Endodermal cell (in vitro differentiated cells): ENCODE data around the gene TXNDC9. TPM values are rescaled to one million over a fixed set of nuclear protein-coding genes. Genes with fewer than 3 reads are reported as not detected.
"Not testable (repeated sequence)": the region's sequence is repeated elsewhere in the genome, so short reads cannot be mapped to it uniquely, and the experiment has no call there.

Source experiments
- DNase-seq: peaks from one replicate; pipeline ENCODE4 v3.0.0-alpha.2; 2017
- H3K27ac ChIP-seq: 2 replicates; pipeline ENCODE4 v1.5.1; 2013; ENCODE audit warnings: mild to moderate bottlenecking, low read depth, low read length, moderate library complexity
- H3K27me3 ChIP-seq: 2 replicates; pipeline ENCODE4 v1.6.1; 2013; ENCODE audit warnings: mild to moderate bottlenecking, low read length, moderate library complexity; ENCODE audit not compliant: insufficient read depth, control insufficient read depth, poor library complexity, severe bottlenecking
- H3K36me3 ChIP-seq: 2 replicates; pipeline ENCODE4 v1.7.0; 2013; ENCODE audit warnings: mild to moderate bottlenecking, low read length, moderate library complexity; ENCODE audit not compliant: control insufficient read depth, insufficient read depth
- H3K4me1 ChIP-seq: one replicate; pipeline ENCODE4 v1.7.0; 2013; ENCODE audit warnings: low read length; ENCODE audit not compliant: control insufficient read depth, insufficient read depth
- H3K4me3 ChIP-seq: 2 replicates; pipeline ENCODE4 v1.5.1; 2013; ENCODE audit warnings: mild to moderate bottlenecking, low read length, moderate library complexity
- H3K9ac ChIP-seq: 2 replicates; pipeline ENCODE4 v1.6.1; 2013; ENCODE audit warnings: mild to moderate bottlenecking, low read length, moderate library complexity; ENCODE audit not compliant: poor library complexity, severe bottlenecking; ENCODE audit errors: extremely low read depth
- H3K9me3 ChIP-seq: 2 replicates; pipeline ENCODE4 v1.6.1; 2013; ENCODE audit warnings: mild to moderate bottlenecking, low read length, moderate library complexity; ENCODE audit not compliant: control insufficient read depth
- H3K27ac Mint-ChIP-seq: 2 replicates; pipeline ENCODE4 v1.8.0; 2020; ENCODE audit warnings: mixed read lengths
- H3K27me3 Mint-ChIP-seq: 2 replicates; pipeline ENCODE4 v1.8.0; 2021; ENCODE audit warnings: mild to moderate bottlenecking, mixed read lengths; ENCODE audit not compliant: insufficient read depth
- H3K36me3 Mint-ChIP-seq: 2 replicates; pipeline ENCODE4 v1.8.0; 2020; ENCODE audit warnings: low read depth, mixed read lengths
- H3K4me1 Mint-ChIP-seq: 2 replicates; pipeline ENCODE4 v1.8.0; 2020; ENCODE audit warnings: mixed read lengths
- H3K4me3 Mint-ChIP-seq: 2 replicates; pipeline ENCODE4 v1.8.0; 2020; ENCODE audit warnings: mild to moderate bottlenecking, moderate library complexity, mixed read lengths
- H3K9me3 Mint-ChIP-seq: 2 replicates; pipeline ENCODE4 v1.8.0; 2020; ENCODE audit warnings: mild to moderate bottlenecking, mixed read lengths
- WGBS, 2 experiments: methylation state at CpG; one replicate each; pipeline versions ENCODE4 v1.1.5 to v1.1.7; 2013; ENCODE audit warnings: missing lambda C conversion rate in 2 of 2, mixed read lengths in 1 of 2; ENCODE audit not compliant: insufficient coverage in 1 of 2, insufficient read length in 1 of 2; 5-methylcytosine and 5-hydroxymethylcytosine counted together
- total RNA-seq, 2 donors: library from RNA; stranded (reverse); fragmentation: NEBNext Ultra II Directional in 1 of 2; extraction: Animal tissue kit (Norgen Biotek cat#: 25700) in 1 of 2; gene quantifications; 2 replicates in 1 of 2; 3 replicates in 1 of 2; pipeline ENCODE4 v1.2.1, GENCODE V29; 2021
- TF ChIP-seq, protein P1 (sequence below): fragments of 200-600 bp; sonication (generic); conservative IDR thresholded peaks from 2 replicates; pipeline ENCODE4 v1.5.0; 2021; ENCODE audit warnings: antibody characterized with exemption, mild to moderate bottlenecking

The TXNDC9 gene
- total RNA-seq, 2 donors from 2014 or later: 32.7 to 32.8 TPM

GRCh38 chr2:99348173-99348572 lies 12.0 kb upstream of the TXNDC9 start:
- TF ChIP-seq, protein P1, sequence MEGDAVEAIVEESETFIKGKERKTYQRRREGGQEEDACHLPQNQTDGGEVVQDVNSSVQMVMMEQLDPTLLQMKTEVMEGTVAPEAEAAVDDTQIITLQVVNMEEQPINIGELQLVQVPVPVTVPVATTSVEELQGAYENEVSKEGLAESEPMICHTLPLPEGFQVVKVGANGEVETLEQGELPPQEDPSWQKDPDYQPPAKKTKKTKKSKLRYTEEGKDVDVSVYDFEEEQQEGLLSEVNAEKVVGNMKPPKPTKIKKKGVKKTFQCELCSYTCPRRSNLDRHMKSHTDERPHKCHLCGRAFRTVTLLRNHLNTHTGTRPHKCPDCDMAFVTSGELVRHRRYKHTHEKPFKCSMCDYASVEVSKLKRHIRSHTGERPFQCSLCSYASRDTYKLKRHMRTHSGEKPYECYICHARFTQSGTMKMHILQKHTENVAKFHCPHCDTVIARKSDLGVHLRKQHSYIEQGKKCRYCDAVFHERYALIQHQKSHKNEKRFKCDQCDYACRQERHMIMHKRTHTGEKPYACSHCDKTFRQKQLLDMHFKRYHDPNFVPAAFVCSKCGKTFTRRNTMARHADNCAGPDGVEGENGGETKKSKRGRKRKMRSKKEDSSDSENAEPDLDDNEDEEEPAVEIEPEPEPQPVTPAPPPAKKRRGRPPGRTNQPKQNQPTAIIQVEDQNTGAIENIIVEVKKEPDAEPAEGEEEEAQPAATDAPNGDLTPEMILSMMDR: no peak
- Mint-ChIP-seq H3K36me3 (peaks cover 4% of the 10 kb centered on the region), H3K4me1 (peaks cover 2% of the 10 kb centered on the region), H3K27ac (peak overlapping the region; percentile 35), H3K4me3 (no peak overlapping the region), H3K9me3 (no peaks in the 10 kb centered on the region), H3K27me3 (no peaks in the 10 kb centered on the region)
- no peaks in the 10 kb centered on the region for H3K4me1 ChIP-seq
- H3K27ac ChIP-seq: no peak overlapping the region
- H3K9me3 ChIP-seq: no peaks in the 10 kb centered on the region
- H3K36me3 ChIP-seq: no peaks in the 10 kb centered on the region
- H3K27me3 ChIP-seq: no peaks in the 10 kb centered on the region
- H3K4me3 ChIP-seq: no peak overlapping the region
- 93 to 100% methylated on average over 3 of the region's 3 CpGs for WGBS, 2 experiments
- H3K9ac ChIP-seq: no peak overlapping the region
- no peak for DNase-seq

DNA sequence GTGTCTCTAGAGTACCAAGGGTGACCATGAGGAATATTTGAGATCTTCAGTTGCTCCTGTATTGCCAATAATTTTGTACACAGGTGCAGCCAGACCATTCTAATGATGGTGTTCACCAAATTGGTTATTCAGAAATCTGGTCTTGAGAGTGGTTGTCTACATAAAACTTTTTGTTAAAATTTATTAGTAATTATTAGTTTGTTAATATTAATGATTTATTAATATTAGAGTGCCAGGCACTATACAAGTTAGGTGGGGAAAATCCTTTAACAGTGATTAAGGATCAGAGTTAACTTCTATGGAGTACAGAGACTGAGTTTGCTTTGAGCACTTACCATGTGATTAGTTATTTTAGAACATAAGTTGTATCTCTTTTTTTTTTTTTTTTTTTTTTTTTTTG lies 10.1 kb upstream of the TXNDC9 start:
- no peaks in the 10 kb centered on the region for H3K4me1 ChIP-seq
- Mint-ChIP-seq H3K36me3 (peaks cover 3% of the 10 kb centered on the region), H3K27ac (no peak overlapping the region), H3K27me3 (no peaks in the 10 kb centered on the region), H3K4me3 (no peak overlapping the region), H3K9me3 (no peaks in the 10 kb centered on the region), H3K4me1 (peaks cover 2% of the 10 kb centered on the region)
- H3K9me3 ChIP-seq: no peaks in the 10 kb centered on the region
- H3K27me3 ChIP-seq: no peaks in the 10 kb centered on the region
- H3K36me3 ChIP-seq: no peaks in the 10 kb centered on the region
- H3K4me3 ChIP-seq: no peak overlapping the region
- no peak overlapping the region for H3K27ac ChIP-seq
- H3K9ac ChIP-seq: no peak overlapping the region
- no peak for DNase-seq
- TF ChIP-seq, protein P1: no peak

DNA sequence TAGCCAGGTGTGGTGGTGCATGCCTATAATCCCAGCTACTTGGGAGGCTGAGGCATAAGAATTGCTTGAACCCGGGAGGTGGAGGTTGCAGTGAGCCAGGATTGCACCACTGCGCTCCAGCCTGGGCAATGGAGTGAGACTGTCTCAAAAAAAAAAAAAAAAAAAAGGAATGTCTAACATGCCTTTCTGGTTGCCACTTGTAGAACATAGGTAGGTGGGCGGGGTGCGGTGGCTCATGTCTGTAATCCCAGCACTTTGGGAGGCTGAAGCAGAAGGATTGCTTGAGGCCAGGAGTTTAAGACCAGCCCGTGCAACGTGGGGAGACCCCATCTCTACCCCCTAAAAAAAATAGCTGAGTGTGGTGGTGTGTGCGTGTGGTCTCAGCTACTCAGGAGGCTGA lies 9.3 kb upstream of the TXNDC9 start:
- 96 to 100% methylated on average over 2 to 7 of the region's 7 CpGs for WGBS, 2 experiments
- H3K9me3 ChIP-seq, H3K27me3 ChIP-seq, H3K9ac ChIP-seq, H3K4me3 ChIP-seq, H3K36me3 ChIP-seq, H3K36me3 Mint-ChIP-seq, H3K27me3 Mint-ChIP-seq, H3K4me3 Mint-ChIP-seq, H3K9me3 Mint-ChIP-seq, H3K27ac Mint-ChIP-seq, H3K4me1 ChIP-seq, H3K27ac ChIP-seq, DNase-seq, H3K4me1 Mint-ChIP-seq: not testable (repeated sequence)

- Histone ChIP-seq H3K4me3 (no peak overlapping the region), H3K9me3 (no peaks in the 10 kb centered on the region), H3K27me3 (no peaks in the 10 kb centered on the region), H3K36me3 (no peaks in the 10 kb centered on the region), H3K9ac (no peak overlapping the region), H3K4me1 (no peaks in the 10 kb centered on the region), H3K27ac (no peak overlapping the region)
- DNase-seq: no peak
- Mint-ChIP-seq H3K36me3 (peaks cover 3% of the 10 kb centered on the region), H3K27ac (no peak overlapping the region), H3K9me3 (no peaks in the 10 kb centered on the region), H3K4me1 (peaks cover 4% of the 10 kb centered on the region), H3K4me3 (no peak overlapping the region), H3K27me3 (no peaks in the 10 kb centered on the region)
- WGBS, 2 experiments: 88 to 91% methylated on average over 2 of the region's 2 CpGs
- TF ChIP-seq, protein P1: no peak
Measured at GRCh38 chr2:99342536-99342935, 6.4 kb upstream of the TXNDC9 start.
